K562 (cell line): Measurements from ENCODE around the gene ODC1. TPM values are rescaled to one million over a fixed set of nuclear protein-coding genes. Genes with fewer than 3 reads are reported as not detected.

Source experiments
- BCOR ChIP-seq: fragments of 450-650 bp; IDR thresholded peaks from 2 replicates; pipeline ENCODE4 v1.6.1; 2016
- CBFA2T2 ChIP-seq: fragments of 450-650 bp; conservative IDR thresholded peaks from 2 replicates; pipeline ENCODE4 v1.6.1; 2017; ENCODE audit warnings: mild to moderate bottlenecking
- DPF2 ChIP-seq: fragments of 450-650 bp; IDR thresholded peaks from 2 replicates; pipeline ENCODE4 v1.6.1; 2016
- ETV1 ChIP-seq: fragments of 450-650 bp; conservative IDR thresholded peaks from 2 replicates; pipeline ENCODE4 v1.6.1; 2016; ENCODE audit warnings: missing genetic modification characterization, control low read depth, low read depth, missing compliant biosample characterization
- GATAD2A ChIP-seq: fragments of 450-650 bp; IDR thresholded peaks from 2 replicates; pipeline ENCODE4 v1.6.1; 2017
- JUN ChIP-seq, 2 experiments: sonication (generic) in 1 of 2; formaldehyde crosslinking in 1 of 2; IDR thresholded peaks; 2 replicates each; pipeline versions ENCODE4 v1.6.1 to v1.8.0; 2012 to 2022; ENCODE audit warnings: borderline replicate concordance in 2 of 2, mild to moderate bottlenecking in 2 of 2, improper control_type of control experiment in 1 of 2, low read depth in 1 of 2, low read length in 1 of 2, missing genetic modification reagents in 1 of 2
- JUND ChIP-seq, 2 experiments: IDR thresholded peaks; 2 replicates in 1 of 2; 3 replicates in 1 of 2; pipeline ENCODE4 v1.6.1; 2011; ENCODE audit warnings: borderline replicate concordance in 2 of 2, low read depth in 2 of 2, low read length in 2 of 2, improper control_type of control experiment in 1 of 2, missing biosample characterization in 1 of 2, missing genetic modification characterization in 1 of 2, missing genetic modification reagents in 1 of 2
- KLF1 ChIP-seq: fragments of 450-650 bp; IDR thresholded peaks from 2 replicates; pipeline ENCODE4 v1.6.1; 2016; ENCODE audit warnings: missing genetic modification characterization, missing compliant biosample characterization
- NONO ChIP-seq, 2 experiments: fragments of 200-400 bp in 1 of 2; fragments of 450-650 bp in 1 of 2; formaldehyde crosslinking in 1 of 2; IDR thresholded peaks; 2 replicates each; pipeline ENCODE4 v1.6.1; 2017; ENCODE audit warnings: low read depth in 2 of 2, mild to moderate bottlenecking in 2 of 2, moderate library complexity in 2 of 2, low read length in 1 of 2
- USF2 ChIP-seq: sonication (generic); formaldehyde crosslinking; IDR thresholded peaks from 2 replicates; pipeline ENCODE4 v1.5.0; 2020; ENCODE audit warnings: missing genetic modification reagents
- ZBTB1 ChIP-seq: sonication (generic); formaldehyde crosslinking; IDR thresholded peaks from 2 replicates; pipeline ENCODE4 v1.8.1; 2023; ENCODE audit warnings: missing genetic modification reagents, low read depth, mild to moderate bottlenecking, borderline replicate concordance
- ZNF431 ChIP-seq: sonication (generic); formaldehyde crosslinking; IDR thresholded peaks from 2 replicates; pipeline ENCODE4 v1.8.0; 2022; ENCODE audit warnings: mild to moderate bottlenecking, missing genetic modification reagents
- ZNF449 ChIP-seq: fragments of 250-450 bp; sonication (Bioruptor Pico); IDR thresholded peaks from 2 replicates; pipeline ENCODE4 v1.8.0; 2022; ENCODE audit warnings: moderate library complexity, mild to moderate bottlenecking, inconsistent platforms
- polyA plus RNA-seq, 8 experiments: library from polyadenylated mRNA; depleted of rRNA in 4 of 8; stranded (reverse) in 5 of 8; unstranded in 3 of 8; fragments of >200 nt; fragmentation: Nextera tagmentation in 2 of 8; fragmentation: Illumina TruSeq in 1 of 8; extraction: Ambion mirVana in 2 of 8; extraction: Trizol in 1 of 8; gene quantifications; 2 replicates each; pipeline versions ENCODE4 v1.2.1 to v1.2.3, GENCODE V29; 2011 to 2014; ENCODE audit warnings: inconsistent platforms in 1 of 8, missing spikeins in 1 of 8
- total RNA-seq, 7 experiments: library from RNA; depleted of rRNA in 6 of 7; stranded (reverse); fragments of >200 nt in 6 of 7; fragmentation: Illumina TruSeq in 2 of 7; extraction: Trizol in 2 of 7; gene quantifications; 2 replicates each; pipeline versions ENCODE4 v1.2.1 to v1.2.3, GENCODE V29; 2011 to 2021; ENCODE audit warnings: low replicate concordance in 1 of 7
- TF ChIP-seq, protein P1 (sequence below): fragments of 200-800 bp; sonication (Bioruptor generic); IDR thresholded peaks from 2 replicates; pipeline ENCODE4 v1.6.1; 2016; ENCODE audit warnings: missing genetic modification characterization, missing compliant biosample characterization
- TF ChIP-seq, protein P2 (sequence below), 3 experiments: IDR thresholded peaks in 2 of 3; conservative IDR thresholded peaks in 1 of 3; 2 replicates each; pipeline ENCODE4 v1.5.1; 2011 to 2012; ENCODE audit warnings: low read length in 3 of 3, mild to moderate bottlenecking in 3 of 3, control low read depth in 2 of 3, improper control_type of control experiment in 1 of 3, inconsistent platforms in 1 of 3, low read depth in 1 of 3, mixed read lengths in 1 of 3, moderate library complexity in 1 of 3; ENCODE audit not compliant: insufficient read depth in 2 of 3

The ODC1 gene
- total and polyA plus RNA-seq, 9 of the 15 experiments (the other 6 are each of a cell fraction or from before 2014, with no cell fraction given): 142 to 563 (median 457) TPM

GRCh38 chr2:10448576-10449485 is 704 bp upstream of the ODC1 start (continued):
- TF ChIP-seq, protein P1, sequence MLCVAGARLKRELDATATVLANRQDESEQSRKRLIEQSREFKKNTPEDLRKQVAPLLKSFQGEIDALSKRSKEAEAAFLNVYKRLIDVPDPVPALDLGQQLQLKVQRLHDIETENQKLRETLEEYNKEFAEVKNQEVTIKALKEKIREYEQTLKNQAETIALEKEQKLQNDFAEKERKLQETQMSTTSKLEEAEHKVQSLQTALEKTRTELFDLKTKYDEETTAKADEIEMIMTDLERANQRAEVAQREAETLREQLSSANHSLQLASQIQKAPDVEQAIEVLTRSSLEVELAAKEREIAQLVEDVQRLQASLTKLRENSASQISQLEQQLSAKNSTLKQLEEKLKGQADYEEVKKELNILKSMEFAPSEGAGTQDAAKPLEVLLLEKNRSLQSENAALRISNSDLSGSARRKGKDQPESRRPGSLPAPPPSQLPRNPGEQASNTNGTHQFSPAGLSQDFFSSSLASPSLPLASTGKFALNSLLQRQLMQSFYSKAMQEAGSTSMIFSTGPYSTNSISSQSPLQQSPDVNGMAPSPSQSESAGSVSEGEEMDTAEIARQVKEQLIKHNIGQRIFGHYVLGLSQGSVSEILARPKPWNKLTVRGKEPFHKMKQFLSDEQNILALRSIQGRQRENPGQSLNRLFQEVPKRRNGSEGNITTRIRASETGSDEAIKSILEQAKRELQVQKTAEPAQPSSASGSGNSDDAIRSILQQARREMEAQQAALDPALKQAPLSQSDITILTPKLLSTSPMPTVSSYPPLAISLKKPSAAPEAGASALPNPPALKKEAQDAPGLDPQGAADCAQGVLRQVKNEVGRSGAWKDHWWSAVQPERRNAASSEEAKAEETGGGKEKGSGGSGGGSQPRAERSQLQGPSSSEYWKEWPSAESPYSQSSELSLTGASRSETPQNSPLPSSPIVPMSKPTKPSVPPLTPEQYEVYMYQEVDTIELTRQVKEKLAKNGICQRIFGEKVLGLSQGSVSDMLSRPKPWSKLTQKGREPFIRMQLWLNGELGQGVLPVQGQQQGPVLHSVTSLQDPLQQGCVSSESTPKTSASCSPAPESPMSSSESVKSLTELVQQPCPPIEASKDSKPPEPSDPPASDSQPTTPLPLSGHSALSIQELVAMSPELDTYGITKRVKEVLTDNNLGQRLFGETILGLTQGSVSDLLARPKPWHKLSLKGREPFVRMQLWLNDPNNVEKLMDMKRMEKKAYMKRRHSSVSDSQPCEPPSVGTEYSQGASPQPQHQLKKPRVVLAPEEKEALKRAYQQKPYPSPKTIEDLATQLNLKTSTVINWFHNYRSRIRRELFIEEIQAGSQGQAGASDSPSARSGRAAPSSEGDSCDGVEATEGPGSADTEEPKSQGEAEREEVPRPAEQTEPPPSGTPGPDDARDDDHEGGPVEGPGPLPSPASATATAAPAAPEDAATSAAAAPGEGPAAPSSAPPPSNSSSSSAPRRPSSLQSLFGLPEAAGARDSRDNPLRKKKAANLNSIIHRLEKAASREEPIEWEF: no peak
- no peak for TF ChIP-seq ZNF449 (CRISPR knock-in tag)
- TF ChIP-seq JUND (IDR thresholded peaks at IDR 0.05; ENCODE audit: borderline replicate concordance, low read depth, low read length): 0 out of 2 replicates have a peak, but pooled peaks have one; percentile 24
- TF ChIP-seq JUND (tag; IDR thresholded peaks at IDR 0.05; ENCODE audit: borderline replicate concordance, low read depth, low read length): no peak
- peak; percentile 39; the same call in 1 of the 2 replicates for TF ChIP-seq ZBTB1 (CRISPR knock-in tag)
- peak; percentile 68 for TF ChIP-seq ETV1 (tag)
- TF ChIP-seq, protein P2, sequence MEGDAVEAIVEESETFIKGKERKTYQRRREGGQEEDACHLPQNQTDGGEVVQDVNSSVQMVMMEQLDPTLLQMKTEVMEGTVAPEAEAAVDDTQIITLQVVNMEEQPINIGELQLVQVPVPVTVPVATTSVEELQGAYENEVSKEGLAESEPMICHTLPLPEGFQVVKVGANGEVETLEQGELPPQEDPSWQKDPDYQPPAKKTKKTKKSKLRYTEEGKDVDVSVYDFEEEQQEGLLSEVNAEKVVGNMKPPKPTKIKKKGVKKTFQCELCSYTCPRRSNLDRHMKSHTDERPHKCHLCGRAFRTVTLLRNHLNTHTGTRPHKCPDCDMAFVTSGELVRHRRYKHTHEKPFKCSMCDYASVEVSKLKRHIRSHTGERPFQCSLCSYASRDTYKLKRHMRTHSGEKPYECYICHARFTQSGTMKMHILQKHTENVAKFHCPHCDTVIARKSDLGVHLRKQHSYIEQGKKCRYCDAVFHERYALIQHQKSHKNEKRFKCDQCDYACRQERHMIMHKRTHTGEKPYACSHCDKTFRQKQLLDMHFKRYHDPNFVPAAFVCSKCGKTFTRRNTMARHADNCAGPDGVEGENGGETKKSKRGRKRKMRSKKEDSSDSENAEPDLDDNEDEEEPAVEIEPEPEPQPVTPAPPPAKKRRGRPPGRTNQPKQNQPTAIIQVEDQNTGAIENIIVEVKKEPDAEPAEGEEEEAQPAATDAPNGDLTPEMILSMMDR (IDR thresholded peaks at IDR 0.05 in 2 of 3, conservative IDR thresholded peaks at IDR 0.05 in 1 of 3; ENCODE audit: insufficient read depth in 2 of 3, low read depth in 1 of 3, low read length in 3 of 3): peak; percentile 23 to 40 (median 26); a peak in 3 of 6 replicates
- TF ChIP-seq GATAD2A: peak; percentile 58; the same call in 1 of the 2 replicates
- TF ChIP-seq CBFA2T2: peak; percentile 68
- peak; percentile 30; the same call in 1 of the 2 replicates for TF ChIP-seq BCOR
- peak; percentile 15; the same call in 1 of the 2 replicates for TF ChIP-seq DPF2
- peak; percentile 79 for TF ChIP-seq USF2 (CRISPR knock-in tag)
- peak; percentile 27; the same call in 1 of the 2 replicates for TF ChIP-seq JUN (IDR thresholded peaks at IDR 0.05; ENCODE audit: borderline replicate concordance, low read depth, low read length)
- TF ChIP-seq JUN (CRISPR knock-in tag; IDR thresholded peaks at IDR 0.05; ENCODE audit: borderline replicate concordance): no peak
- TF ChIP-seq ZNF431 (CRISPR knock-in tag): peak; percentile 71; the same call in 1 of the 2 replicates
- TF ChIP-seq NONO (IDR thresholded peaks at IDR 0.05; ENCODE audit: low read depth in 2 of 2, low read length in 1 of 2): 0 out of 4 replicates have a peak, but pooled peaks of 1 of the 2 experiments have one; percentile 61
- TF ChIP-seq KLF1 (tag): peak; percentile 47; the same call in 1 of the 2 replicates
